Central memory CD4-positive, alpha-beta T cell (primary cell): Measurements from ENCODE around the gene GRHL1.
A peak's percentile ranks its signal among the peaks of the same experiment; 100 is the strongest.

Experiments
- DNase-seq: peaks from one replicate; pipeline ENCODE4 v3.0.0; 2022

GRHL1 gene

DNA sequence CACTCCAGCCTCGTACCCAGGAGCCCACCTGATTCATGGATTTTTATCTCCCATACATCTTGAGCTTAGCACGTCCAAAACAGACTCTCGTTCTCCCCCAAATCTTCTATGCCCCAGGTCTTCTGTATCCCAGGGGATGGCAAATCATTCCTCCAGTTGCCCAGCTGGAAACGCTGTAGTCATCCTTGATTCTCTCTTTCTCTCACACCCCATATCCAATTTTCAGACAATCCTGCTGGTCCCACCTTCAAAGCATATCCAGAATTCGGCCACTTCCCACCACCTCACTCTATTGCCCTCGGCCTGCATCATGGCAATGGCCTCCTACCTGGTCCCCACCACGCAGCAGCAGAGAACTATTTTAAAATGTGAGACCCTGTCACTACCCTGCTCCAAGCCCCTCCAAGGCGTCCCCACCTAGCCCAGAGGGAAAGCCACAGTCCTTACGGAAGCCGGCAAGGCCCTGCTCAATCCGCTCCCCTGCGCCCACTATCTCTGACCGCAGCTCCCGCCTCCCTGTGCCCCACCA, 1.4 kb upstream of the GRHL1 start:
- DNase-seq = no peak

DNA sequence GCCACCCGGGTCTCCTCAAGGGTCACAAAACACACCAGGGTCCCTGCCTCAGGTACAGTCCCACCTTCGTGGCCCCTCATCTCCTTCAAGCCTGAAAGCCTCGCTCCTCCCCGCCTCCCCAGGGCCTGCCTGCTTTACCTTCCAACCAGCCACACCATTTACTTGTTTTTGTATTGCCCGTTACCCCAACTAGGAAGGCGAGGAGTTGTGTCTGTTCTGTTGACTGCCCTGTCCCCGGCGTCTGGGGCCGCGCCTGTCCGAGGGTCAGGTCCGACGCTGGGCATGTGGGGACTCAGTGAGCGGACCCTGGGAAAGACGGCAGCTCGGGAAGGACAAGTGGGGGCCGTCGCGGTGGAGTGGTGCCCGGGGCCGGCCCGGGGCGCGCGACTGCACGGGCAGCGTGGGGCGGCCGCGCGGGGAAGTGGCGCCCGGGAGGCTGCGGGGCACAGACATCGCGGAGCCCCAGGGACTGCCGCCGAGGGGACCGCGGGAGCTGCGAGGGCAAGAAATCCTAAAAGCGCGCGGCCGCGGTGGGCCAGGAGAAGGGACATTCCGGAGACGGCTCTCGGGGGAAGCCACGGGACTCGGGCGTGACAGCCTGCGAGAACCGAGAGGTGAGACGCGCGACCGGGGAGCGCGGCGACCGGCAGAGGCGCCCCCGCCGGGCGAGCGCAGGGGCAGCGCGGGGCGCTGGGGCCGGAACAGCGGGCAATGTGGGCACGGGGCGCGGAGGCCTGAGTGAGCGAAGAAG, 797 bp upstream of the GRHL1 start:
- DNase-seq = no peak

DNA sequence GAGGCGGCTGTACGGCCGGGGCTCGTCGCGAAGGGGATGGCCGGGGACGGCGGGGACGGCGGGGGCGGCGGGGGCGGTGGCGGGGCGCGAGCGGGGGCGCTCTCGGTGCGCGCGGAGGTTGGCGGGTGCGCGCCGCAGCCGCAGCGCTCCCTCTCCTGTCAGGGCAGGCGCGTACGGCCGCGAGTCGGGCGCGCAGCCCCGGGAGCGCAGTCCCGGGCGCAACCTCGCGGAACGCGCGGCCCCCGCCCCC, 296 bp upstream of the GRHL1 start:
- DNase-seq = no peak

DNA sequence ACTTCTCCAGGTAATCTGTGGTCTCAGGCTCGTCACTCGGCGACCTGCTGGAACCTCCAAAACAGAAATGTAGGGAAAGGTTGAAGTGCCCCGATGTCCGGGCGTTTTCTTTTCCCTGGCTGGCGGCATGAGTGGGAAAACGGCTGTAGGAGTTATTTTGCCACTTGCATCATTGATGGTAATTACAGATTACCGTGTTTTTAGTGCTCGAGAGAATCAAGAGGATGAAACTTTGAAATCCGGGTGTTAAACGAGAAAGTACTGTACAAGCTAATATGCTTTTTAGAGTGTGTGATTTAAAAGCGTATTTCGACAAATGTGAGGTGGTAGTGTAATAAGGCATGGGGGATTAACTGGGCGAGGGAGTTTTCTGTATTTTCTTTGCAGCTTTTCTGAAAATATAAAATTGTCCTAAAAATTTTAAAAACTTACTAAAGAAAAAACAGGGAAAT, 819 bp downstream of the GRHL1 start:
- no peak for DNase-seq

DNA sequence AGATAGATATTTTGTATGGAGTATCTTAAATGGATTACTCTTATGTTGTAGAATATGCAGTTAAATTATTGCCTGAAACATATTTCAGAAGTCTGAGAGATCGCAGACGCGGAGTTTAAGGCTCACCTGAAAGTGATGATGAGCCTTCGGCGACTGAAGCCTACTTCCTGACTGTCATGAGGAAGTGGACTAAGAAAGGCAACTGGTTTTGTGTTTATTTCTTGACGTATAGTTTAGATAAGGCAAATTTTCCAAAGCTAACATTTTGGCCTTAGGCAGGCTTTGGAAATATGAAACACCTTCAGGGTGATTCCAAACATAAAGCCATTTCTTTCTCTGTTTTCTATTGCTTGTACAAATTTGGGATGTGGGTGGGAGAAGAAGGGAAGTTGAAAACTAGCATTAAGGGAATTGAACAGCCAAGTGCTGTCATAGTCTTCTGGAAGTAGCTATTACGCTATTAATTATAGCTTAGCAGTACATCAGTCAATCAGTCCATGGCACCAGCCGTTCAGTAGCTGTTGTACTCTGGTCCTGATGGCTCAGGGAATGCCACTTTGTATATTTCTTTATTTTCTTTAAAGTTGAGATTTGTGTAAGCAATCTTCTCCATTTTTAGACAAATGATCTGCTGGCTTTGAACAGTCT, 1.5 kb downstream of the GRHL1 start:
- DNase-seq = no peak

DNA sequence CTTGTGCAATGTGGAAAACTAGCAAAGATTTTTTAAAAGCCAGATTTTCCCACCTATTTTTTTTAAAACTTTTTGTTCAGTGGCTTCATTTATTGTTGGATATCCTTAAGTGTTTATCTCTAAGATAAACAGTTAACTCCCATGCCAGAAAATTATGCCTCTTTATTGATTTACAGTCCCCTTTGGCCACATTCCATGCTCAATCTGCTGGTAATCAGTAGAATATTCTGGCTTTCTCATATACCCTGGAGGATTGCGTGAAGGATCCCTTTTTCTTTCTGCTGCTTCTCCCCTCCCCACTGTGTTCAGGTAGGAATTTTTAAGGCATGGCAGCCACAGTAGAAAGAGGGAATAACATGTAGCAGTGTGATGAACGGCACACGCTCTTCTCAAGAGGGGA, 2.6 kb downstream of the GRHL1 start:
- DNase-seq = no peak

DNA sequence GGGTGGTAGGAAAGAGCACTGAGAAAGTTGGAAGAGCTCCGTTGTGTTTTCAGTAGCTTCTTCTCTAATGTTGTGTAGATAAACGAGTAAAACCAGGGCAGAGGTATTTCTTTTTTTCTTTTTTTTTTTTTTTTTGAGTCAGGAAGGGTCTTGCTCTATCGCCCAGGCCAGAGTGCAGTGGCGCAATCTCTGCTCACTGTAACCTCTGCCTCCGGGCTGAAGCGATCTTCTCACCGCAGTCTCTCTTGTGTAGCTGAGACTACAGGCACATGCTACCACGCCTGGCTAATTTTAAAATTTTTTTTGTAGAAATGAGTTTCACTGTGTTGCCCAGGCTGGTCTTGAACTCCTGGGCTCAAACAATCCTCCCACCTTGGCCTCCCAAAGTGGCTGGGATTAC, 6.6 kb downstream of the GRHL1 start:
- no peak for DNase-seq

DNA sequence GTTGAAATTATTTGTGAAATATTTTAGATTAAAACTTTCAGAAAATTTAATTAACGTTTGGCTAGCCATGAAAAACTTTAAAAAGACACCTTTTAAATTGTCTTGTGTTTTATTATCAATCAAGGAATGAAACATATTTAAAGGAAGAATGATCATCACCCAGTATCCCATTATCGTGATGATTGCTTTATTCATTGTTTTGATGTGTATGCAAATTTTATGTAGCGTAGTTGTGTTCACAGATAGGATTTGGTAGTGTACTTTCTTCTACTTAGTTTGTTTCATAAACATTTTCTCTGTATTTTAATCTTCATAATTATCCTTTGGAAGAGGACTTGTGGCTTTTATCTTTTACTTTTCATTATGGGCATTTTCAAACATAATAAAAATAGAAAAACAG, 7.8 kb downstream of the GRHL1 start:
- no peak for DNase-seq

DNA sequence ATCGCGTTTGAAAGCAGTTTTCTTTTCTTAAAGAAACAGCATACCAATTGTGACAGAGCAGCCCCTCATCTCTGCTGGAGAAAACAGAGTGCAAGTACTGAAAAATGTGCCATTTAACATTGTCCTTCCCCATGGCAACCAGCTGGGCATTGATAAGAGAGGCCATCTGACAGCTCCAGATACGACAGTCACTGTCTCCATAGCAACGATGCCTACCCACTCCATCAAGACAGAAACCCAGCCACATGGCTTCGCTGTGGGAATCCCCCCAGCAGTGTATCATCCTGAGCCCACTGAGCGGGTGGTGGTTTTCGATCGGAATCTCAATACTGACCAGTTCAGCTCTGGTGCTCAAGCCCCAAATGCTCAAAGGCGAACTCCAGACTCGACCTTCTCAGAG, 9.5 kb downstream of the GRHL1 start:
- DNase-seq = no peak

DNA sequence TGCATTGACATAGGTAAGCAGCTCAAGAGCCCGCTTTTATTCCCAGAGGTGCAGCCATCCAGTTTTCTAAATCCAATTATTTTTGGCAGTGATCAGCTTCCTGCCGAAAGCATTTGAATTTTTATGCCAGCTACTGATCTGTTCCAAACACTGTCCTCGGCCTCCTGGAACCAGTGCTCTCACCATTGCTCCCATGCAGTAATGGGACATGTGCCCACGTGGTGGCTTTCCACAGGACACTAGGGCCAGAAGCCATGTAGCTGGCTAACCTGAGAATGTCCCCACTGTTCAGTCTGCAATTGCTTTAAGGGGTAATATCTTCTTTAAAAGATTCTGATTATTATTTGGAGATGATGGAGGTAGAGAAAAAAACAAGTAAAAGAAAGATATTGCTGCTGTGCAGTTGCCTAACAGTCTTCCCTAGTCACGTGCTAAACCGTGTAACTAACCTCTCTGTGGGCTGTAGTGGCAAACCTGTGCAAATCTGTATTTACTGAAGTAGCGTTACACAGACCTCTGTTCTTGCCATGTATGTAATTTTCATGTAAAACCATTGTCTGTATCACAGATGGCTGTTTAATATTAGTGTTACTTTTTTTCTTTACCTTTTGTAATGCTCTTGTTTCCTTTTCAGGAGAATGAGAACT, 13.0 kb downstream of the GRHL1 start:
- no peak for DNase-seq

DNA sequence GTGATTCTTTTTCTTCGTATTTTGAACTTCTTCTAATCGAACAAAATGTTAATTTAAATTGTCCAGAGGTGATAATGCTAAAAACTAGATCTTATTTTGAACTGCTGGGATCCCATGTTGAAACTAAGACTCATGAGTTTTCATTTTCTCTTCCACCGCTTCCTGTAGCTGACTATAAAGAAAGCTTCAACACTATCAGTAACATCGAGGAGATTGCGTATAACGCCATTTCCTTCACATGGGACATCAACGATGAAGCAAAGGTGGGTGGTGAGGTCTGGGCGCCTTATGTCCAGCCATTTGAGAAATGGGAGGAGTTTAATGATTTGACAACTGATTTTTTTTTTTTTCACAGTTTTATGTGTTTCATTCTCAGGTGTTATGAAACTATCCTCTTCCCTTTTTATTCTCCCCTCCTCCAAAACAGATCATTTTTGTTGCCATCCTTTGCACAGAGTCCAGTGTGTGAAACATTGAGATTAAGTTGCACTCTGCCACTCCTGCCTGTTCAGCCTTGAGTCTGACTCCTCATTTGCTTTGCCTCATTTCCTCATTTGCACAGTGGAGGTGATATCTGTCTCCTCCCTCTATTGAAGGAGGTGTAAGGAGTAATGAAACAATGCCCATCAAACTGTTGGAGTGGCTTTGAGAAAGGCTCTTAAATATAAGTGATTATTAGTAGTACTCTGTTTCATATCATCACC, 13.8 kb downstream of the GRHL1 start:
- DNase-seq = peak; percentile 8

DNA sequence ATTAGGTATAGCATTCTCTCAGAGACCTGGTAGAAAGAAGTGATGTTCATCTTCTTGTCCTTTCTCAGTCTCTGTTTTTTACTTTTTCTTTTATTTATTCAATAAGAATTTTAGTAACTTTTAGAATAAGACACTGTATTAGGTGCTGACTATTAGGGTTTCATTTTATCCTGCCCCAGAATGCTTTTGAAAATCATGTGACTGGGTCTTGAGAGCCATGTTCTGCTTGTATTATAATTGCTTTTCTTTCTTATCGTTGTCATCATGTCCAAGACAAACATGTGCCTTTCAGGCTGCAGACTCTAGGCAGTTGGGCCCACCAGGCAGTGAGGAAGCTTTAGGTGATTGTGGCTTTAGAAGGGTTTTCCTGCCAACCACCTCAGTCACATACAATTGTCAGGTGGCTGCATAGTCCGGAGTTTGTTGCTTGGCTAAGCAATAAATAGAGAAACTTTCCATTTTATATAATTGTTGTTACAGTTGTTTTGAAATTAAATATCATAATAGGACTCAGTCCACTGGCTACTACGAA, 15.1 kb downstream of the GRHL1 start:
- DNase-seq = no peak

DNA sequence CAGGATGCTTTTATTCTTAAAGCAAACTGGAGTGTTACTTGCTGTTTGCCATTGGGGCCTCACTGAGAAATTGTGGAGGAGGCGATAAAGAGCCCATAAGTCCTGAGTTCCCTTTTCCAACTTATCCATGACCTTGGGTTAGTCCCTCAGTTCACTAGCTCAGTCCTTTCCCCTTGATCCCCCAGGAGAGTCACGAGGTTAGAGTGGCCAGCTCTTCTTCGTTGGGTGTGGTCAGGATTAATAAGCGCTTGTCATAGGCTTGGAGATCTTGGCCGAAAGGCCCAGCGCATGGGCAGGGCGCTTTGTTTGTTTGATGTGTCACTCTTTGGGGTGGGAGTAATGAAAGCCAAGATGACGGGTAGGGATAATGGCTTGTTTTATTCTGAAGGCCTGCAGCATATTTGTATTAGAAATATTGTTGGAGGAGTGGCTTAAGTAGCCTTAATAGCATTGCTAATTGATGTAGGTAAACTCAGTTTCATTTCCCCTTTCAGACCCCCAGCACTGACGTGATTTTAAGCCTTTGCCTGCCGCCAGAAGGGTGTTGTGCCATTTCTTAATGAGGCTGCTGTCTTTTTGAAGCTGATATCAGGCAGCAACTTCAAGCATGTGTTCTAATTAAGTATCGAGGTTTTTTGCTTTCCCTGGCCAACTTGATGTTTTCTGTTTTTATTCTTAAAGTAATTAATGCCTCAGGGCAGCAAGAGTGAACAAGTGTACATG, 15.7 kb downstream of the GRHL1 start:
- no peak for DNase-seq

DNA sequence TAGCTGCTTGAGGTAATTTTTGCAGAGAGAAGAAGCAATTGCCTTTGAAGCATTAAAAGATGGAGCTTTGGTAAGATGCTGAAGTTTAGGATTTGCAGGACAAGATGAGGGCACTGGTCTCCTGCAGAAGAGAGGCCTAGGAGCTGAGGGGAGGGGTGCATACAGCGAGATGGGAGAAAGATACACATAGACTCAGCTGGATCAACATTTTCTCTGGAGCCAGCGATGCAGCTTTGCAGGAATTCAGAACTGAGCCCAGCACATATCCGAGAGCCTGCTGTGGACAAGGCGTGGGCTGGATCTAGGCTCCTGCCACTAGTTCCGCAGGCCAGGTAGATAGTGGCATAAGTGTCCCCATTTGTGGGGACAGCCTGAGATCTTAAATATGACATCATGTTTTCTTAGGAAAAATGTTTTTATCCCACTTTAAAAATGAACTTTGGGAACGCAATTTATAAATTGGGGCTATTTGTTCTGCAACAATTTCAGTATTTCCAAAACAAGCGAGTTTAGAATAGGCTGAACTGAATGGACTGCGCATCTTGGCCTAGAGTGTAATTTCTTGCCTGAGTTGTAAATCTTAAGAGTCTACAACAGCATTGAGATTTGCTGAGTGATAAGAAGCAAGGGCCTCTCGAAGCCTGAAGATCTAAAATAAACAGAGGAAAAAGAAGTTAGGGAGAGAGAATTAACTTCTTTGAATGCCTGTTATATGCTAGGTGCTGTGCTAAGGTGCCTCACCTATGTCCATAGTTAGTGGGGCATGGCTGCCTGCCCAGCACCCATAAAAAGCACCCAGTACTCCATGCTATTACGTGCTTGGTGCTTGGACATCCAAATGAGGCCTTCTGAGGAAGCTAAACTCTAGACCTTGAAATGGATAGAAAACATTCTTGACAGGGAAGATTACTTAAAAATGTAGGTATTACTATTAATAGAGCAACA, 17.3 kb downstream of the GRHL1 start:
- DNase-seq = no peak

DNA sequence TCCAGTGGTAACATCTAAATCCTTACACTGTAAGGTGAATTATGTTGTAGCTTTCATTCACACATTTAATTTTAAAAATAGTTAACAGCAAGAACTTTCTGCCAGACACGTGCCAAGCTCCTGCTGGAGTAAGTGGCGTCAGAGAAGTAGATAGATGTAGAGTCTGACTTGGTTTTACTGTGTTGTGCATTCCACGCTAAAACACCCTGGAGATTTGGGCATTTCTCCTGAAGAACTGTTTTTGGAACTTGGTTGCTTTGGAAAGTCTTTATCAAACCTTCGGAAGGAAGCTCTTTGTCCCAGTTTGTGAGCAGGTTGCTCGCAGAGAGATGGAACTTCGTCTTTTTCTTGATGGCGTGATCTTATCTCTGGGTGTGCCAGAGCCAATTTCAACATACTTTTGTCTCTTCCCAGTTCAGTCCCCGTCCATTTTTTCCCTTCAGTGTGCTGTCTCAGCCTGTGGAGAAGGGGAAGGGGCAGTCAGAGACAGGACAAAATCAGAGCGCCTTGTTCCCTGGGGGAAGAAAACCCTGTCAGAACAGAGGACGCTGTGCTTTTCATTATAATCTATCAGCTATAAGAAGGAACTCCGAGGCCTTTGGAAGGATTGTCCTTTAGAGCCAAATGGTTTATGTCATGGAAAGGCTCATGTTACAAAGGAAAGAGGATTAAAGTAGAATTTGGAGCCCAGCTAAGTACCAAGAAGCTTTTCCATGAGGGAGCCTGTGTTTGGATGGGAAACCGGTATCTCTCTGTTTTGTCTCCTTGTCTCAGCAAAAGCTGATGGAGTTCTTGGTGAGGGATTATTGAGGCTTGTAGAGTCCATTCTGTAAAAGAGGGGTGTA, 18.9 kb downstream of the GRHL1 start:
- no peak for DNase-seq

DNA sequence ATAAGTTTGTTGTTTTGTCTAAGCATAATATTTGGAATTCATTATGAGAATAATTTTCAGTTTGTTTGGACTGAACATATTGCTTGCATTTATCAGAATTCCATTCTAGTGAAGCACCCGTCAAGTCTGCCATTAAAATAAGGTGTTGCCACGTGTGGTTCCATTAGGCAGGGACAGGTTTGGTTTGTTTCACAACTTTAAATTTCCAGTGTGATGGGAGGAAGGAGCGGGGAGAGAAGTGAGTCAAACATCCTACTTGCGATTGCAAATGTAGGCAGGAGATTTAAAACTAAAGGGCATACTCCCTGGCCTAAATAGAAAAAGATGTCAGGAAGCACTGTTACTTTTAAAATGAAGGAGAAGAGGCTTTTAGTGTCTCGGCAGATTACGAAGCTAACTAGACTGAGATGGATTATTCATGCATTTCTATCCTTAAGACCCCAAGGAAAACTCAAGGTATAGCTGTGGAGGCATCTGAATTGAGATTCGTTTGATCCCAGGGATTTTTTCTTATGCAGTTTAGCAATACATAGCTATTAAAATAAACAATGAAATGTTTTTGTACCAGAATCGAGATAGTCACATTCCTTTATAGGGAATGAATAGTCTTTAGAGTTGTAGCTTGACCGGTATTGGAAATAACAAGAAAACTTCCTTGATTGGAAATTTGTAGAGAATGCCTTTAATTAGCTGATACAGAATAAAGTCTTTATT, 19.8 kb downstream of the GRHL1 start:
- DNase-seq = no peak

DNA sequence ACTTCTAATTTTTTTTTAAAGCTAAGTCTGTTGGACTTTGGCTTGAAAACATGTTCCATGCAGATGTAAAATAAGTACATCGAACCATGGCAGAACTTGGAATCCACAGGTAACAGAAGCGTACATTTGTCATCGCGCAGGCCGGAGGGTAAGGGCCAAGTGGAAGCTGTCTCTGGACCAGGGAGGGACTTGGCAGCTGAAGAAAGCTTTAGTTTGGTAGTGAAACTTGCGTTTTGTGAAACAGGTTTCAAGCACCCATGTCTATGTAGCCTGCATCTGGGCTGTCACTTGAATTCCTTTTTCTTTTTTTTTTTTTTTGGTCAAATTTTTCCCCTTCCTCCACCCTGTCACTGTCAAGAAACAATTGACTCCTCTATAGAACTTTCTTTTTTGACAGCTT, 20.4 kb downstream of the GRHL1 start:
- DNase-seq = no peak

DNA sequence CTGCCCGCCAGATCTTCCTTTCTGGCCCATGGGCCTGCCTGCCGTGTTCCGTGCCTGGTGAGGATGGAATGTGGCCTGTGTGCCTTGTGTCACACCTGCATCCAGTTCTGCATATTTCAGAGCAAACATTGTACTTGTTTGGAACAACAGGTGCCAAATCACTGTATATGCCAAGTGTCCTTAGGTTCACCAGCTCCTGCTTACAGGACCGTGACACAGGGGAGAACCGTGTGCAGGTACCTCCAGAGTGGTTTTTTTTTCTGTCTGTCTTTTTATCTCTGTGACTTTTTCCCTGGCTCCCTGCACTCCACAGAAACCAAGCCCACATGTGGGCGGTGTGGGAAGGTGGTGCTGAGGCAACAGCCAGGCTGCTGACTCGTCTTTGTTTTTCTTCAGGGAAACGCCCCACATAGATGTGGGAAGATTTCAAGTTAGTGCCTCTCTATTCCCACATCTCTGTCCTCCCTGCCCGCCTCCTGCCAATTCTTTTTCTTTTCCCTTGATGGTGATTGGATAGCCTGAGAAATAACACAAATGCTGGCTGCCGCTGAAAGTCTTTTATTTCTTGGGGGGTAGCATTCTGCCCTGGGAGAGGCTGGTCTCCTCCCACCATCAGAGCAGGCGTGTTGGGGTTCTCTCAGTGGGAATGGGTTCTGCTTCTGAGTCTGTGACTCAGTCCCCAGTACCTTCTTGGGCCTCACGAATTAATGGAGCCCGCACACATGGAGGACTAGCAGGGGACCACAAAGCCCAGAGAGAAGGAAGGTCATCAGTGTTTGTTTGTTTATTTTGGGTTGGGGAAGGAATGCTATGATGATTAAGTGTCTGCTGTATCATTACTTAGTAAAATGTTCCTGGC, 21.4 kb downstream of the GRHL1 start:
- DNase-seq = no peak

DNA sequence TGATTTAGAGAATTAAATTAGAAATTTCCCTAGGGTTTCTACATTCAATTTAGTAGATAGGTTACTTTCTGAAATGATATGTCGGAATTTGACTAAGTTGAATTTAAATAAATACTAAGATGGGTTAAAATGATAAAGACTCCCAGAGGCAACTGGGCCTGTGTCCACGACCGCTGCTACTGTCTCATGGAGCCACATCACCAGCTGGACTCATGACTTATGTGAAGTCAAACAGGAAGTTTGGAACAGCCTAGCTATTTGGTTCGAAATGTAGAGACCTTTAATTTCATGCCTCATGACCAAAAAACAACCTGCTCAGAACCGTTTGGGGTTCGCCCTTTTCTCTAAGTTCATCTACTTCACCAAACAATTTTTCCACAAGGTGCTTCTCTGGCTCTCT, 22.2 kb downstream of the GRHL1 start:
- DNase-seq = no peak
